ENCODE data around the gene RAD51B. TPM values are rescaled to one million over a fixed set of nuclear protein-coding genes. Genes with fewer than 3 reads are reported as not detected.

RAD51B gene
- total and polyA plus RNA-seq, 7 donors = 2.4 to 24.4 (median 7.1) TPM

GRCh38 chr14:68684466-68685418 is 865.2 kb downstream of the RAD51B start:
- H3K4me1 ChIP-seq = peaks cover 0 to 78% (median 50%) of the 10 kb centered on the region in 4 donors
- H3K4me3 ChIP-seq = no peak overlapping the region
- 77 to 88% methylated on average over 5 of the region's 5 CpGs for WGBS, 2 donors
- intact Hi-C loops (cut with DNase I) = no loop called here
- no peaks in the 10 kb centered on the region for H3K27me3 ChIP-seq
- peak; percentile 46 for DNase-seq
- H3K36me3 ChIP-seq = no peaks in the 10 kb centered on the region
- TF ChIP-seq POLR2AphosphoS5 (IDR thresholded peaks at IDR 0.05) (no peak), CTCF (IDR thresholded peaks at IDR 0.05) (no peak), EP300 (IDR thresholded peaks at IDR 0.05) (no peak), POLR2A (IDR thresholded peaks at IDR 0.05) (no peak)
- no peaks in the 10 kb centered on the region for H3K9me3 ChIP-seq
- peak overlapping the region in 3 of 4 donors; percentile 72 to 80 (median 75) for H3K27ac ChIP-seq

- no peak overlapping the region for H3K4me3 ChIP-seq
- H3K36me3 ChIP-seq = no peaks in the 10 kb centered on the region
- H3K4me1 ChIP-seq = peaks cover 0 to 85% (median 55%) of the 10 kb centered on the region in 4 donors
- H3K27me3 ChIP-seq = no peaks in the 10 kb centered on the region
- TF ChIP-seq POLR2AphosphoS5 (IDR thresholded peaks at IDR 0.05) (no peak), CTCF (IDR thresholded peaks at IDR 0.05) (no peak), EP300 (IDR thresholded peaks at IDR 0.05) (no peak), POLR2A (IDR thresholded peaks at IDR 0.05) (no peak)
- peak overlapping the region in 3 of 4 donors; percentile 4 to 80 (median 75) for H3K27ac ChIP-seq
- intact Hi-C loops (cut with DNase I) = no loop called here
- 60 to 86% methylated on average over 12 of the region's 12 CpGs for WGBS, 2 donors
- DNase-seq = peak; percentile 63
- no peaks in the 10 kb centered on the region for H3K9me3 ChIP-seq
These were observed 866.0 kb downstream of the RAD51B start for GRCh38 chr14:68685419-68686204.

GRCh38 chr14:68686205-68686465 is 866.6 kb downstream of the RAD51B start:
- WGBS, 2 donors = 93 to 98% methylated on average over 1 of the region's 1 CpG
- Histone ChIP-seq H3K4me3 (no peak overlapping the region), H3K27me3 (no peaks in the 10 kb centered on the region), H3K27ac (peak overlapping the region in 3 of 4 donors; percentile 4 to 80 (median 75)), H3K4me1 (peaks cover 0 to 80% (median 52%) of the 10 kb centered on the region in 4 donors), H3K36me3 (no peaks in the 10 kb centered on the region), H3K9me3 (no peaks in the 10 kb centered on the region)
- intact Hi-C loops (cut with DNase I) = no loop called here
- no peak for DNase-seq
- no peak for TF ChIP-seq POLR2A (IDR thresholded peaks at IDR 0.05)
- TF ChIP-seq CTCF (IDR thresholded peaks at IDR 0.05) = no peak
- no peak for TF ChIP-seq POLR2AphosphoS5 (IDR thresholded peaks at IDR 0.05)
- no peak for TF ChIP-seq EP300 (IDR thresholded peaks at IDR 0.05)

- Histone ChIP-seq H3K4me1 (peaks cover 0 to 74% (median 46%) of the 10 kb centered on the region in 4 donors), H3K9me3 (no peaks in the 10 kb centered on the region), H3K36me3 (no peaks in the 10 kb centered on the region), H3K27ac (no peak overlapping the region), H3K4me3 (no peak overlapping the region), H3K27me3 (no peaks in the 10 kb centered on the region)
- DNase-seq = peak; percentile 14
- TF ChIP-seq POLR2AphosphoS5 (IDR thresholded peaks at IDR 0.05) = no peak
- TF ChIP-seq EP300 (IDR thresholded peaks at IDR 0.05) = no peak
- TF ChIP-seq CTCF (IDR thresholded peaks at IDR 0.05) = no peak
- TF ChIP-seq POLR2A (IDR thresholded peaks at IDR 0.05) = no peak
- WGBS, 2 donors = 91 to 95% methylated on average over 8 of the region's 8 CpGs
- intact Hi-C loops (cut with DNase I) = no loop called here
These were observed 867.1 kb downstream of the RAD51B start for GRCh38 chr14:68686724-68687123.
